Bronchial smooth muscle cell (primary cell): ENCODE measurements around the gene TMEM258. TPM values are rescaled to one million over a fixed set of nuclear protein-coding genes. Genes with fewer than 3 reads are reported as not detected.

Source experiments
- total RNA-seq: library from RNA; depleted of rRNA; stranded (reverse); fragments of >200 nt; gene quantifications from 2 replicates; pipeline ENCODE4 v1.2.1, GENCODE V29; 2014

TMEM258 gene
- 164 and 273 TPM in 2 replicates for total RNA-seq

DNA sequence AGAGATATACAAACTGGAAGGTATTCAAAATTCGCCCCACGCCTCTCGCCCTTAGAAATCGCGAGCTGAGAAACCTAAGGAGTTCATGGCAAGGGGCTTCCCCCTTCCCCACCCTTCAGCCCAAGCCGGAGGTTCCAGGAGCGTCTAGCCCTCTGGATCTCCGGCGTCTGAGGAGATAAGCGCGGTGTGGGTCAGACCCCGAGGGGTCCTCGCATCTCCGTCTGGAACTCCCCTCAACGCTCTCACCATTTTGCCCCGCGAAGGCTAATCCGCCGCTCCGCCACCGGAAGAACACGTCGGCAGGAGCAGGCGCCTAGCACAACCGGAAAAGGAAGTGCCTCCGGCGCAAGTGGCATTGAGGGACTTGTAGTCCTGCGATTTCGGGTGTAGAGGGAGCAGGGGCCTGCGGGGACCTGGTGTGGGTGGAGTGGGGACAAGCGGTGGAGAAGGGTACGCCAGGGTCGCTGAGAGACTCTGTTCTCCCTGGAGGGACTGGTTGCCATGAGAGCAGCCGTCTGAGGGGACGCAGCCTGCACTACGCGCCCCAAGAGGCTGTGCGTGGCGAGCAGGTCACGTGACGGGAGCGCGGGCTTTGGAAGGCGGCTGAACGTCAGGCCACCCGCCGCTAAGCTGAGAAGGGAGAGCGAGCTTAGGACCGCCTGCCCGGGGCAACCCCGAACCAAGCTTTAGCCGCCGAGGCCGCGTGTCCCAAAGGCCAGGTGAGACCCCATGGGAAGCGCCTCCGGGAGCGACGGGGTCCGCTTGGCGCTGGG is at the start of gene TMEM258, which contains the start of gene FEN1:
TSS of gene TMEM258 (minus strand) at position 290 of the 773 bp plus-strand sequence. CDS start at position 249, 41 bp downstream.
TSS of gene FEN1 (plus strand) at position 602 of the 773 bp plus-strand sequence. CDS start 2,451 bp downstream, outside the sequence.

DNA sequence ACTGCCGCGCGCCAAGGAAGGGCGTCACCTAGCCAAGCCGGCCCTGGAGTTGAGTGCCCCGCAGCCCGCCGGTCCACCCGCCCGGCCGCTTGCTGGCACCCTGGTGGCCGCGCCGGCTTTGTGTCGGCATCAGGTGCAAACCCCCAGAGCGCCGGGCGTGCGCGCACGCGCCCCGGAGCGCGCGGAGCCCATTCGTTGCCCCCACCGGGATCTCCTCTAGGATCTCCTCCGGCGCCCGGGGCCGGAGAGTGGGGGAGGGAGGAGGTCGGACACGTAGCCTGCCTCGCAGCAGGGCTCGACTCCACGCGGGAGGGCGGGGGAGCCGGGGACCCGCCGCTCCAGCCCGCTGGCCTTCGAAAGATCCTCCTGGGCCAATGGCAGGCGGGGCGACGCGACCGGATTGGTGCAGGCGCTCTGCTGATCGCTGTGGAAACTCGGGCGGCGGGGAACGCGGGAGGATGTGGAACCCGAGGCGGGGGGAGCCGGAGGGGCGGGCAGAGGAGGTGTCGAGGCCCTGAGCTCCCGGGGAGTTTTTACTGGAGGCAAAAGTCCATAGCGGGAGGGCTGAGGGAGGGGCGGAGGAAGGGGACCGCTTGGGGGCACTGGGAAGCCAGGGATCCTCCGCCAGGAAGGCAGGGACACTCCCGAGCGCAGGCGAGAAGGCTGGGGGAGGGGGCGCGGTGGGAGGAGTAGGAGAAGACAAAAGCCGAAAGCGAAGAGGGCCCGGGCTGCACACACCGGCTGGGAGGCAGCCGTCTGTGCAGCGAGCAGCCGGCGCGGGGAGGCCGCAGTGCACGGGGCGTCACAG is 35.4 kb upstream of the TMEM258 start, which contains the start of gene FADS2:
TSS of gene FADS2 (plus strand) at position 730 of the 808 bp plus-strand sequence. CDS start 91 bp downstream, outside the sequence.

DNA sequence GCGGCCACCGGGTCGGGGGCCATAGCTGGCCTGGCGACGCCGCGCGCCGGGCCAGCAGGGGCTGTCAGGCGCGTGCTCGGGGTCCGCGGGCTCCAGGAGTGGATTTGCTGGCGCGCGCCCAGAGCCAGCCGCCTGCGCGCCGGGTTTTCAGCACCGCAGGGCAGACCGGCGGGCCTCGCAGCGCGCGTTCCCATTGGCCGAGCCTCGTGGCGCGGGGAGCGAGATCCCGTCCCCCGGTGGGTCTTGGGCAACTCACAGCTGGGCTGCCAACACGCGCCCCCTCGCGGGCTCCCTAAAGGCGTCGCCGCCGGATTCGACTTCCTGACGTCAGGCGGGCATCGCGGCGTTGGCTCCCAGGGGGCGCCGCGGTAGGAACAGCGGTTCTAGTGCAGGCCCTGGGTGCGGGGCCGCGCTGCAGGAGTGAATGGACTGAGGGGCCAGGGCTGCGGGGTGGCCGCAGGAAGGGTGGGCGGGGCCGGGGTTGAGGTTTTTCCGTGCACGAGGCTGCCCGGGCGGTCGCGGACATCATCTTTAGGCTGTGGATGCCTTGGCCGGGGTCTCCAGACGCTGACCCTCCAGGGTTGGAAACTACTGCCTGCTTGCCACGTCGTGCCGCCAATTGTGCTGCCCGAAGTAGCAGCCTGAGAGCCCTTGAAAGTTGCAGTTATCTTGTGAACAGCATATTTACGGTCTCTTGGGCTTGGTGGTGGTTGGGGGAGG is 24.5 kb upstream of the TMEM258 start, which contains the start of gene FADS1:
TSS of gene FADS1 (minus strand) at position 268 of the 720 bp plus-strand sequence. CDS start at position 194, 74 bp downstream.

DNA sequence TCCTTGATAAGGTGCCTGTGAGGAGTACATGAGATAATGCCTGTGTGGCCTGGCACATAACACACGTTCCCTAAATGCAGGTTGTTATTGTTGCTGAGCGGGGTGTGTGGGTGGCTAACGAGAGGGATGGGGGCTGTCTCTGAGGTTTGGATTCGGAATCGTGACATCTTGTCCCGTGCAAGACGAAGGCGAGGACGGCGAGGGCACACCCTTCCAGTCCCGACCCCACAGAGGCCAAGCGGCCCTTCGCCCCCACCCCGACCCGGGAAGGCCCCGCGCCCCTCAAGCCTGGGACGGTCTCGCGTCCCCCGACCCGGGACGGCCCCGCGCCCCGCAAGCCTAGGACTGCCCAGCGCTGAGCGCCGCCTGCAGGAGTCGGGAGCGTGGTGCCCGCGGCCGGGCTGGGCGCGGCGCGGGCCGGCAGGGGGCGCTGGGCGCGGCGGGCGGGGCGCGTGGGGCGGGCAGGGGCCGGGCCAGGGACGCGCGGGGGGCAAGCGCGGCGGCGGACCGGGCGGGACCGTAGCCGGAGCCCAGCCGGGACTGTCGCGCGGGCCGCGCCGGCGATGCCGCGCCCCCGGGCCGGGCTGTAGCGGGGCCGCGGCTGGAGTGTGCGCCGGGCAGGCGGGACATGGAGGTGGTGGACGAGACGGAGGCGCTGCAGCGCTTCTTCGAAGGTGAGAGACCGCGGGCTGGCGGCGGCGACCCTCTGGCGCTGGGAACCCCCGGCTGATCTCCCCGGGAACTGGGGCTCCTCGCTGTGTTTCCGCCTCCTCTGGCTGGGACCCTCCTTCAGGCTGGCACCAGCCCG is 40.1 kb downstream of the TMEM258 start, which contains the start of gene MYRF:
TSS of gene MYRF (plus strand) at position 520 of the 808 bp plus-strand sequence. CDS start at position 629, 109 bp downstream.

Other genes starting within 250 kb of the TMEM258 start
- gene SYT7, start 211.5 kb downstream of the TMEM258 start, total RNA-seq = 5.5 and 22.7 TPM in 2 replicates
- 1.9 and 2.7 TPM in 2 replicates for gene DAGLA, start 112.2 kb downstream of the TMEM258 start, total RNA-seq
- gene MYRF, start 40.0 kb downstream of the TMEM258 start, total RNA-seq = 0.09 and 0.16 TPM in 2 replicates
- gene FEN1, start 312 bp upstream of the TMEM258 start, total RNA-seq = 3.4 and 7.3 TPM in 2 replicates
- gene FADS1, start 24.4 kb upstream of the TMEM258 start, total RNA-seq = 60.7 and 86.4 TPM in 2 replicates
- 160 and 190 TPM in 2 replicates for gene FADS2, start 35.7 kb upstream of the TMEM258 start, total RNA-seq
- 39.6 and 57.1 TPM in 2 replicates for gene FADS3, start 98.9 kb upstream of the TMEM258 start, total RNA-seq
- 9.1 and 12.6 TPM in 2 replicates for gene RAB3IL1, start 125.0 kb upstream of the TMEM258 start, total RNA-seq
- 2.5 and 4.6 TPM in 2 replicates for gene BEST1, start 157.8 kb upstream of the TMEM258 start, total RNA-seq
- 1,092 and 2,770 TPM in 2 replicates for gene FTH1, start 175.0 kb upstream of the TMEM258 start, total RNA-seq